DND-41 (cell line): ENCODE measurements around the gene KCNJ13.

ENCODE experiments used
- EZH2 ChIP-seq: IDR thresholded peaks from 3 replicates; pipeline ENCODE4 v1.6.1; 2012; ENCODE audit warnings: borderline replicate concordance, low read depth, mild to moderate bottlenecking, moderate library complexity, low read length, inconsistent platforms; ENCODE audit not compliant: severe bottlenecking
- TF ChIP-seq, protein P1 (sequence below): IDR thresholded peaks from 2 replicates; pipeline ENCODE4 v1.5.1; 2012; ENCODE audit warnings: borderline replicate concordance, low read length, moderate library complexity, mild to moderate bottlenecking; ENCODE audit not compliant: poor library complexity, severe bottlenecking; ENCODE audit errors: extremely low read depth

- no peak for TF ChIP-seq EZH2
- TF ChIP-seq, protein P1, sequence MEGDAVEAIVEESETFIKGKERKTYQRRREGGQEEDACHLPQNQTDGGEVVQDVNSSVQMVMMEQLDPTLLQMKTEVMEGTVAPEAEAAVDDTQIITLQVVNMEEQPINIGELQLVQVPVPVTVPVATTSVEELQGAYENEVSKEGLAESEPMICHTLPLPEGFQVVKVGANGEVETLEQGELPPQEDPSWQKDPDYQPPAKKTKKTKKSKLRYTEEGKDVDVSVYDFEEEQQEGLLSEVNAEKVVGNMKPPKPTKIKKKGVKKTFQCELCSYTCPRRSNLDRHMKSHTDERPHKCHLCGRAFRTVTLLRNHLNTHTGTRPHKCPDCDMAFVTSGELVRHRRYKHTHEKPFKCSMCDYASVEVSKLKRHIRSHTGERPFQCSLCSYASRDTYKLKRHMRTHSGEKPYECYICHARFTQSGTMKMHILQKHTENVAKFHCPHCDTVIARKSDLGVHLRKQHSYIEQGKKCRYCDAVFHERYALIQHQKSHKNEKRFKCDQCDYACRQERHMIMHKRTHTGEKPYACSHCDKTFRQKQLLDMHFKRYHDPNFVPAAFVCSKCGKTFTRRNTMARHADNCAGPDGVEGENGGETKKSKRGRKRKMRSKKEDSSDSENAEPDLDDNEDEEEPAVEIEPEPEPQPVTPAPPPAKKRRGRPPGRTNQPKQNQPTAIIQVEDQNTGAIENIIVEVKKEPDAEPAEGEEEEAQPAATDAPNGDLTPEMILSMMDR: no peak
Observed at GRCh38 chr2:232783278-232783677, 6.9 kb upstream of the KCNJ13 start.
